CD4-positive, alpha-beta T cell (primary cell): ENCODE measurements around the gene ELF2. TPM values are rescaled to one million over a fixed set of nuclear protein-coding genes. Genes with fewer than 3 reads are reported as not detected.

Experiments
- ATAC-seq: fragments of 200-7000 bp; cut with Tn5 transposase; one replicate; pipeline ENCODE4 v1.10.0; 2022; ENCODE audit warnings: mild to moderate bottlenecking; ENCODE audit not compliant: poor library complexity
- CTCF ChIA-PET: fragments of 350-600 bp; sonication (Branson Sonifier 250); formaldehyde crosslinking; loops from one replicate; lab custom pipeline; 2021; ENCODE audit warnings: antibody characterized with exemption, inconsistent platforms; lab: Charles Lee
- POLR2A ChIA-PET: fragments of 350-600 bp; sonication (Branson Sonifier 250); formaldehyde crosslinking; loops from one replicate; lab custom pipeline; 2021; ENCODE audit warnings: antibody characterized with exemption, inconsistent platforms; lab: Charles Lee
- DNase-seq, 14 experiments: peaks; one replicate each; pipeline ENCODE4 v3.0.0-alpha.2; 2013 to 2020; ENCODE audit warnings: mixed read lengths in 2 of 14
- H3K27ac ChIP-seq, 2 donors: one replicate each; pipeline versions ENCODE4 v1.5.1 to v1.7.0; 2013; ENCODE audit warnings: low read length in 2 of 2, low read depth in 1 of 2, mild to moderate bottlenecking in 1 of 2
- H3K27me3 ChIP-seq, 2 experiments: 1 replicate in 1 of 2; 2 replicates in 1 of 2; pipeline versions ENCODE4 v1.6.1 to v1.7.0; 2013; ENCODE audit warnings: low read length in 2 of 2, control low read depth in 1 of 2, mild to moderate bottlenecking in 1 of 2, moderate library complexity in 1 of 2; ENCODE audit not compliant: insufficient read depth in 2 of 2, control insufficient read depth in 1 of 2
- H3K36me3 ChIP-seq: one replicate; pipeline ENCODE4 v1.6.1; 2013; ENCODE audit warnings: low read length, control low read depth; ENCODE audit not compliant: insufficient read depth
- H3K4me1 ChIP-seq: one replicate; pipeline ENCODE4 v1.6.1; 2013; ENCODE audit warnings: low read length, control low read depth; ENCODE audit not compliant: insufficient read depth
- H3K4me3 ChIP-seq: one replicate; pipeline ENCODE4 v1.5.1; 2013; ENCODE audit warnings: mild to moderate bottlenecking, low read length, moderate library complexity
- H3K9me3 ChIP-seq, 2 experiments: 1 replicate in 1 of 2; 2 replicates in 1 of 2; pipeline versions ENCODE4 v1.6.1 to v1.7.0; 2013; ENCODE audit warnings: low read length in 2 of 2, mild to moderate bottlenecking in 2 of 2, control low read depth in 1 of 2, moderate library complexity in 1 of 2; ENCODE audit not compliant: control insufficient read depth in 1 of 2, insufficient read depth in 1 of 2
- H3K27ac Mint-ChIP-seq: one replicate; pipeline ENCODE4 v1.8.0; 2020; ENCODE audit warnings: mixed read lengths
- H3K27me3 Mint-ChIP-seq: one replicate; pipeline ENCODE4 v1.8.0; 2021; ENCODE audit warnings: mixed read lengths
- H3K36me3 Mint-ChIP-seq: one replicate; pipeline ENCODE4 v1.8.0; 2021; ENCODE audit warnings: low read depth, mixed read lengths
- H3K4me1 Mint-ChIP-seq: one replicate; pipeline ENCODE4 v1.8.0; 2021; ENCODE audit warnings: low read depth, mixed read lengths
- H3K4me3 Mint-ChIP-seq: one replicate; pipeline ENCODE4 v1.8.0; 2020; ENCODE audit warnings: mild to moderate bottlenecking, mixed read lengths
- H3K9me3 Mint-ChIP-seq: one replicate; pipeline ENCODE4 v1.8.0; 2020; ENCODE audit warnings: mixed read lengths
- intact Hi-C, 2 experiments: fragments of 100-400 bp; cut with DNase I in 1 of 2; cut with micrococcal nuclease in 1 of 2; formaldehyde crosslinking; loops; one replicate each; pipeline versions ENCODE4 v1.15.1 to v1.9.0; 2023 to 2025; cut with DNase I, micrococcal nuclease
- total RNA-seq, 174 experiments: library from RNA in 2 of 174; stranded (reverse) in 2 of 174; gene quantifications; one replicate each; pipeline ENCODE4 v1.2.3 and lab custom pipeline; 2021 to 2026
- TF ChIP-seq, protein P1 (sequence below): fragments of 200-600 bp; IDR thresholded peaks from one replicate; pipeline ENCODE4 v1.8.0; 2022; ENCODE audit warnings: antibody characterized with exemption, mild to moderate bottlenecking

ELF2 gene
- total RNA-seq, 2 experiments from 2014 or later: 83.3 to 84.1 TPM

- no peak overlapping the region for H3K27ac ChIP-seq
- CTCF ChIA-PET: no interaction called here
- peaks cover 0 to 3% of the 10 kb centered on the region in 2 experiments for H3K27me3 ChIP-seq
- H3K36me3 Mint-ChIP-seq: no peaks in the 10 kb centered on the region
- no peaks in the 10 kb centered on the region for H3K9me3 ChIP-seq
- H3K4me3 ChIP-seq: no peak overlapping the region
- H3K36me3 ChIP-seq: no peaks in the 10 kb centered on the region
- POLR2A ChIA-PET: no interaction called here
- H3K4me3 Mint-ChIP-seq: no peak overlapping the region
- TF ChIP-seq, protein P1, sequence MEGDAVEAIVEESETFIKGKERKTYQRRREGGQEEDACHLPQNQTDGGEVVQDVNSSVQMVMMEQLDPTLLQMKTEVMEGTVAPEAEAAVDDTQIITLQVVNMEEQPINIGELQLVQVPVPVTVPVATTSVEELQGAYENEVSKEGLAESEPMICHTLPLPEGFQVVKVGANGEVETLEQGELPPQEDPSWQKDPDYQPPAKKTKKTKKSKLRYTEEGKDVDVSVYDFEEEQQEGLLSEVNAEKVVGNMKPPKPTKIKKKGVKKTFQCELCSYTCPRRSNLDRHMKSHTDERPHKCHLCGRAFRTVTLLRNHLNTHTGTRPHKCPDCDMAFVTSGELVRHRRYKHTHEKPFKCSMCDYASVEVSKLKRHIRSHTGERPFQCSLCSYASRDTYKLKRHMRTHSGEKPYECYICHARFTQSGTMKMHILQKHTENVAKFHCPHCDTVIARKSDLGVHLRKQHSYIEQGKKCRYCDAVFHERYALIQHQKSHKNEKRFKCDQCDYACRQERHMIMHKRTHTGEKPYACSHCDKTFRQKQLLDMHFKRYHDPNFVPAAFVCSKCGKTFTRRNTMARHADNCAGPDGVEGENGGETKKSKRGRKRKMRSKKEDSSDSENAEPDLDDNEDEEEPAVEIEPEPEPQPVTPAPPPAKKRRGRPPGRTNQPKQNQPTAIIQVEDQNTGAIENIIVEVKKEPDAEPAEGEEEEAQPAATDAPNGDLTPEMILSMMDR: no peak
- intact Hi-C loops: no loop called here
- H3K9me3 Mint-ChIP-seq: no peaks in the 10 kb centered on the region
- no peak for ATAC-seq
- H3K4me1 Mint-ChIP-seq: no peaks in the 10 kb centered on the region
- H3K4me1 ChIP-seq: no peaks in the 10 kb centered on the region
- peak in 1 of 14 experiments; percentile 21 for DNase-seq
- no peak overlapping the region for H3K27ac Mint-ChIP-seq
- H3K27me3 Mint-ChIP-seq: no peaks in the 10 kb centered on the region
Measured at GRCh38 chr4:139189417-139189749, 12.4 kb upstream of the ELF2 start.

GRCh38 chr4:139188648-139189416 lies 11.8 kb upstream of the ELF2 start:
- Histone ChIP-seq H3K9me3 (no peaks in the 10 kb centered on the region), H3K4me1 (no peaks in the 10 kb centered on the region), H3K27ac (no peak overlapping the region), H3K4me3 (no peak overlapping the region), H3K27me3 (peaks cover 0 to 3% of the 10 kb centered on the region in 2 experiments), H3K36me3 (no peaks in the 10 kb centered on the region)
- H3K27ac Mint-ChIP-seq: no peak overlapping the region
- POLR2A ChIA-PET: no interaction called here
- CTCF ChIA-PET: no interaction called here
- no peaks in the 10 kb centered on the region for H3K4me1 Mint-ChIP-seq
- no peaks in the 10 kb centered on the region for H3K27me3 Mint-ChIP-seq
- no peak for ATAC-seq
- TF ChIP-seq, protein P1: no peak
- no peaks in the 10 kb centered on the region for H3K9me3 Mint-ChIP-seq
- H3K4me3 Mint-ChIP-seq: no peak overlapping the region
- intact Hi-C loops: no loop called here
- no peaks in the 10 kb centered on the region for H3K36me3 Mint-ChIP-seq
- DNase-seq: peak in 3 of 14 experiments; percentile 22 to 57 (median 47)

GRCh38 chr4:139184129-139184528 lies 7.1 kb upstream of the ELF2 start:
- Histone ChIP-seq H3K27me3 (peaks cover 0 to 3% of the 10 kb centered on the region in 2 experiments), H3K4me3 (no peak overlapping the region), H3K27ac (no peak overlapping the region), H3K4me1 (peaks cover under 1% of the 10 kb centered on the region), H3K9me3 (no peaks in the 10 kb centered on the region), H3K36me3 (no peaks in the 10 kb centered on the region)
- Mint-ChIP-seq H3K27me3 (no peaks in the 10 kb centered on the region), H3K9me3 (no peaks in the 10 kb centered on the region), H3K4me1 (no peaks in the 10 kb centered on the region), H3K36me3 (no peaks in the 10 kb centered on the region), H3K27ac (no peak overlapping the region), H3K4me3 (no peak overlapping the region)
- ATAC-seq (no peak), DNase-seq (peak in 3 of 14 experiments; percentile 11 to 20 (median 17))
- intact Hi-C loops: loop anchor here in 1 of 2 experiments (5.0 kb wide), 2 partner anchors 82 to 167 kb away; partner anchors contain the start of gene NOCT
- TF ChIP-seq, protein P1: no peak
- POLR2A ChIA-PET: no interaction called here
- CTCF ChIA-PET: interaction anchor here (0.7 kb wide), 2 partner anchors 117 to 644 kb away, joined by 3 read pairs; partner anchors contain the start of gene NAA15
